Activated T-helper 1 cell treated with Interleukin-2 at 50 U/mL for 16 hours (primary cell): ENCODE measurements around the gene AGBL1.

Source experiments
- DNase-seq: peaks from one replicate; pipeline ENCODE4 v3.0.0-alpha.2; 2020; ENCODE audit warnings: low read depth

The AGBL1 gene

DNA sequence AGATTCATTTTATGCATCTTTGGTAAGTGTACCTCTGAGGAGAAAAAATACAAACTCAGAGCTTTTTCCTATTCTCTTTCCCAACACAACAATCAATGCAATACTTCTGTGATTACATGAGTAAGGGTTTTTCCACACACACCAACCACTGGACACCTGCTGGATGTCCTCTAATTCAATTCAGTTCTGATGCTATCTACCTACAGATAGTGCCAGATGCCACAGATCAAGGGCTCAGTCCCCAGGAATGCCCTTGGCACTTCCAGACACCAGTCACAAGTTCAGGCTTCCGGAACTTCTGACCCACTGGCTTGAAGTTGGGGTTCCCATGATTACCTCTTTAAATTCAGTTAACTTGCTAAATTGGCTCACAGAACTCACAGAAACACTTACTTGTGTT, 511.5 kb downstream of the AGBL1 start:
- DNase-seq = no peak

DNA sequence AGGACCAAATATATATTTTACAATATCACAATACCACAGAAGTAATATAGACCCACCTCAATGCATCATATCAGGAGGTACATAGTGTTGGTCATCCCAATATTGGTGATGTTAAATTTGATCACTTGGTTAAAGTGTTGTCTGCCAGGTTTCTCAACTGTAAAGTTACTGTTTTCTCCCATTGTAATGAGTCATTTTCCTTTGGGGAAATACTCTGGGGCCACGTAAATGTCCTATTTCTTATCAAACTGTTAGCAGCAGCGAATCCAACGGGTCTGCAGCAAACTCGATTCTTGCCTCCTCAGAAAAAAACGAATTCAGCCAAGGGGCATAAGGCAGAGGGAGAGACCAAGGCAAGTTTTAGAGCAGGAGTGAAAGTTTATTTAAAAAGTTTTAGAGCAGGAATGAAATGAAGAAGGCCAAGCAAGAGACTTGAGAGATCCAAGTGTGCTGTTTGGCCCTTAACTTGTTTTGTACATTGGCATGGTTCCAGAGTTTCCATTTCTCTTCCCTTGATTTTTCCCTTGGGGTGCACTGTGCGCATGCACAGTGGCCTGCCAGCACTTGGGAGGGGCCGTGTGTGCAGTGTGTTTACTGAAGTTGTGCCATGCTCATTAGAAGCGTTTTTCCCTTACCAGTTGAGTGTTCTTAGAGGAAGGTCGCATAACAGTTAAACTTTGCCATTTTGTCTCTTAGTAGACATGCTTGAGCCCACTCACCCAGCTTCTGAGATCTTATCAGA, 512.5 kb downstream of the AGBL1 start:
- DNase-seq = no peak

DNA sequence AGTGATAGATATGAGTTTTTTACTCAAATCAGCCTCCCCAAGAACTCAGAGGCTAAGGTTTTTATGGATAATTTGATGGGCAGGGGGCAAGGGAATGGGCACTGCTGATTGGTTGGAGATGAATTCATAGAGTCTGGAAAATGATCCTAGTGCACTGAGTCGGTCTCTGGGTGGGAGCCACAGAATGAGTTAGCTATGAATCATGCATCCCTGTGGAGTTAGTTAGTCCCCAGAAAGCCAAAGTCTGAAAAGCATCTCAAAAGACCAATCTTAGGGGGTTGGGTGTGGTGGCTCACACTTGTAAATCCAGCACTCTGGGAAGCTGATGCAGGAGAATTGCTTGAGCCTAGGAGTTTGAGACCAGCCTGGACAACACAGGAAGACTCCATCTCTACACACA, 516.1 kb downstream of the AGBL1 start:
- DNase-seq = no peak

DNA sequence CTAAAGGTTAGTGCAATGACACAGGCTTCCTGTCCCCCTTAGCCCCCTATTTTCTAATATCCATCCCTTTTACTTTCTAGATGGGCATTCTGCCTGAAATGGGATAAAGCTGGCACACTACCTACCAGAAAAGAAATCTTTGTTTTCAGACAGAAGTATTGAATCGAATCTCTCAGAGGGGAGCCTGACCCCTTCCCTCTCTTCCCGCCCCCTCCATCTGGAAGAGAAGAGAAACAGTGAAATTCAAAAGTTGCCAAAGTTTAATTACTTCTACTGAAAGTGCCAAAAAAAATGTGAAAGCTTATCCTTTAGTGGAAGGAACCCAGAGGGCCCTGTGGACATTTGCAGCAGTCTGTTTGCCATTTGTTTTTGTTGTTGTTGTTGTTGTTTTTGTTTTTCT, 523.8 kb downstream of the AGBL1 start:
- no peak for DNase-seq

DNA sequence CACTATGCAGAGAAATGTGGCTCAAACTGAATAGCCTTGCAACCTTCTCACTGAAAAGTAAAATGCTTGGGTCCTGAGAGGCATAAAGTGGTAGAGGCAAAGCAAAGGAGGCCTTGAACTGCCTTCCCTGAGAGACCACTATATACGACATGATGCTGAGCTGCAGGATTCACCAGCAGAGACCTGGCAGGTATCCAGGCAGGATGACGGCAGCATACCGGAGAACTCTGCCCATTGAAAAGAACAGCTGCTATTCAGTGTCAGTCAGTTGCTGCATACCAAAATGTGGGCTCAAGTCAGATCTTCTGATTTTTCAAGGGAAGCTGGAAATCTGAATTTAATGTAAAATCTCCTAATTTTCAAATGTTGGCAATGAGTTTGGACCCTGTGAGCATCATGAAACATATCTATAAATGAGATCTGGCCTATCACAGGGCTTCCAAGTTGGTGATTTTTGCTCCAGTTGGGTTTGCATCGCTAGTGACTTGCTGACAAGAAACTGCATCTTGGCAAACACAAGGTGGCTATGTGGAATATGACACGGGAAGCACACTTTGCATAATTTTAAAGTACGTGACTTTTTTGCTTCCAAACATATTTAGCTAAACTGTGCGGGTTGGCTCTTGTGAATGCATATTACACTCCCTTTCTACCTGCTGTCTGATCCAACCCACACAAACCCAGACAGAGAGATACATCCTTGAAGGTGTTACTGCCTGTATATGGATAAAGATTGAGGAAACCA, 529.0 kb downstream of the AGBL1 start:
- DNase-seq = no peak

DNA sequence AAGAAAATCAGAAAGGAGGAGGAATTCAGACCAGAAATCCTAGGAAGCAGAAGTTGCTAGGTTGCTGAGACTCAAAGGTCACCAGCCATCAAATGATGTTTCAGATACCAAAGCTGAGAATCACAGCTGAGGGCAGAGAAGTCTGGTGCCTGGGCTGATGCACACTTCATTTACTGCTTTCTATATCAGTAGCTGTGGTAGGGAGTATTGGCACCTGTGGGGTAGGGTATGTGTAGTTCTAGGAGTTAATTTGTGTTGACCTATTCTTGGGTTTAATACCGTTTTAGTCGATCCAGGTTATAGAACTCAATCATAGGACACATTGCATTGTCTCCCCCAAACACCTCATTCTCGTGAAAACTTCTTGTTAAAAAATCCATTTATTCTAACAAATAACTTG, 529.6 kb downstream of the AGBL1 start:
- no peak for DNase-seq

DNA sequence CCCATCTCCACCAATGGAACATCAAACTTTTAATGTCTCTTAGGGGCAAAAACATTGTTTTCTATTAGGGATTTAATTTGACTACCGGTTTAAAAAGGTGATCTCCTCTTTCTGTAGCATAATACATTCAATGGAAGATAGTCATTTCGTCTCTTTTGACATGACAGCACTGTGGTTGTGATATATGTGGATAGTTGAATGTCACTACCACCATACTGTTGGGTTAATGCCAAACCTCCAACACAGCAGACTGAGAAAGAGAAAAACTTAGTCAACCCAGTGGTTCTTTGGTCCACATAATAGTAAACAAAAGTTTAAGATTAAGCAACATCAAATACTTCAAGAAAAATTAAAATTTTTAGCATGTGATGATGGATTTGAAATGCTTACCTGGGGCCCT, 530.4 kb downstream of the AGBL1 start:
- no peak for DNase-seq

DNA sequence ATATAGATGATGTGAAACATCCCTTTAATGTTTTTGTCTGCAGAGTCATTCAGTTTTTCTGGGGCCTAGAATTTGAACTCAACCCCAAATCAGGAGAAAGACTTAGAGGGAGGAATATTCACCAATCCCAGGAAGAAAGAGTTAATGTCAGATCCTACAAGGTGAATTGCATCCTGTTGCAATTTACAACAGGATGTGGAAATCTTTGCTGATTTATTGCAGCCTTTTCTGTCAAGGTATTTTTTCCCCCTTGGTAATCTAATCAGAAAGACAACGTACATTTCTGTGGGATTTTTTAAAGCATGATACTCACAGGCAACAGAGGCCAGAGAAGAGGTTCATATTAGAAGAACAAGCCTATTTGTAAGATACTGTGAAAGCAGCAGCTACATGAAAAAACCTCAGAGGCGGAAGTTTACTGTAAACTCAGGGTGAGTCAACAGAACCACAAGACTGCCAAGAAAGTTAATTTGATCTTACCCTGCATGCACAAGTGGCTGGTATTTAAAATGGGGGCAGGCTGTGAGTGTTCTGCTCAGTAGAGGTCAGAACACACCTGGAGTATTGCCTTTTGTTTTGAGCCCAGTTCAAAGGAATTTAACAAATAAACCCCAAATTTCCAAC, 531.9 kb downstream of the AGBL1 start:
- peak; percentile 5 for DNase-seq

DNA sequence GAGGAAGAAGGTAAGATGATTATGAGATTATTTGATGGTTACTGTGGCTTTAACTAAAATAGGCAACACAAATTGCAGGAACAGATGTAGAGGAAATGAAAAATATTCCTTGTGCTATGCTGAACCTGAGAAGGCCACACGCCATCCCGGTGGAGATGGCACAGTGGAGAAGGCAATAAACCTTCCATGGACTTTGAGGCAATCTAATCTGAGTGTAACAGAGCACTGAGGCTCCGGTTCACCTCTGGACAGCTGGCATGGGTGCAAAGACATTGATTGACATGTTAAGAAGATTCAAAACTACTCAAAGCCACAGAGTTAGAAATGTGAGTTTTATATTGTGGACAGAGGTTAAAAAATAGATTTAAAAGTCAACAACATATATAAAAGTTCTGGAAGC, 535.7 kb downstream of the AGBL1 start:
- DNase-seq = no peak

DNA sequence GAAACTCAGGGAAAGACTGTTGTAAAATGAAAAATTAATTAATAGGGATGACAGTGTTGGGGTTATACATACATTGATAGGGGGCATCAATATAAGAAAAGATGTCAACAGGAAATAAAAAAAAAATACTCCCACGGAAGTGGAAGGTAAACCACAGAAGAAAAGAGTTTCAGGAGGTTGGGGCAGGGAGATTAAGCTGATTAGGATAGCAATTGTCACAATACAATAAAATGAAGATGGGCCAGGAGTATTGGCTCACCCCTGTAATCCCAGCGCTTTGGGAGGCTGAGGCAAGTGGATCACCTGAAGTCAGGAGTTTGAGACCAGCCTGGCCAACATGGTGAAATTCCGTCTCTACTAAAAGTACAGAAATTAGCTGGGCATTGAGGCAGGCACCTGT, 536.1 kb downstream of the AGBL1 start:
- DNase-seq = no peak

DNA sequence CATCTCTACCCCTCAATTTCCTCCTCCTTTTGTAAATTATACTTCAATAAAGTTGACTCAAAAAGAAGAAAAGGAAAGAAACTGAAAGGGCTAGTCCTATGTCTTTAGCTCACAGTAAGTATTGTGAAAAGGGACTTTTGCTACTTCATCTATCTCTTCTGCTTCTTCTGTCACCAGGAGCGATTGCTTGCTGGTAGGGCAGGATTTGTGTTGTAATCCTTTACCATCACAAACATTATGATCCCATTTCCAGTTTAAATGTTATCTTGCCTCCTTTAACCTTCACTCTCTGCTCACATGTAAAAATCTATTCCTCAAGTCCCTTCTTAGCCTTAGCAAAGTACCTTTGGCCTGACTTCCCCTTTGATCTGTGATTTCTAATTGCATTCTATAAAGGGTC, 537.1 kb downstream of the AGBL1 start:
- DNase-seq = no peak

DNA sequence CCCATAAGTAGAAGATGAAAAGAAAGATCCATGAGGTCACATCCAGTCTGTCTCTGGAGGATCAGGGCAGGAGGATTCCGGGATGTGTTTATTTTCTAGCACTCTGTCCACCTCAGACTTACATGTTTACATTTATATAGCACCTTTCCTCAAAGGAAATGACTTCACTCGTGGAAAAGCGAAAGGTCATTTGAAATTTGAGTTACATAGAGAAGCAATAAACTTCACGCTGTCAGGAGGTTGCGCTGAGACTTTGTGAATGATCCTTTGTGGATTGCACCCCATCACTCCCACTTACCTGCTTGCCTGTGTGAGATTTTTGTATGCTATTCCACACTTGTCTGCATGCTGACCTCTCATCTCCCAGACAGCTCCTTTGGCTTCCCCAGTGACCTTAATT, 540.5 kb downstream of the AGBL1 start:
- no peak for DNase-seq

DNA sequence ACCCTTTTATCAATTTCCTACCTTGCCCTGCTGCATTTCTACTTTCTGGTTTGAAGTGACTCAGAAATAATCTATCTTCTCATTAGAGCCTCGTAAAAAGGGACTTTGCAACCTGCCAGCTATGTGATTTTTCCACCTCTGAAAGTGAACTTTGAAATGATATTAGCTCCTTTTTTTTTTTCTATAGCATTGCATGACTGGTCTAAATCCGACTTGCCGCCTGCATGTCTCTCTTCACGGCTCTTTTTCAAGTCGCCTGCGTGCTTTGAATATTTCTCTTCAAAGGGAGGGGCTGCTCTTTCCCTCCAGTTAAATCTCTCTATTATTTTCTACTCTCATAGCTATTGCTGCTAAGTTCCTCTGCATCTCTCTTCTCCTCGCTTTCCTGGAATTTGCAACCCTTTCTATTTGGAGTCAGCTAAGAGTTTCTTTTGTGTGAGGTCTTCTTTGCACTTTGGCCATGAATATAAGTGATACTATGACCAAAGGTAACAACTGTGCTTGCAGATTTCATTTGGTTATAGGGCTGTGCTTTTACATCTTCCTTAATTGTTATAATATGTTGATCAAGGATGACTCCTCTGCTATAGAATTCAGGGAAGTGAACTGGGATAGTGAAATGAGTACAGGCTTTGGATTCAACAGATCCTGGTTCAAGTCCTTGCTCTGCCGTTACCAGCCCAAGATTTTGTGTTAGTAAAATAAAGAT, 541.1 kb downstream of the AGBL1 start:
- DNase-seq = no peak

DNA sequence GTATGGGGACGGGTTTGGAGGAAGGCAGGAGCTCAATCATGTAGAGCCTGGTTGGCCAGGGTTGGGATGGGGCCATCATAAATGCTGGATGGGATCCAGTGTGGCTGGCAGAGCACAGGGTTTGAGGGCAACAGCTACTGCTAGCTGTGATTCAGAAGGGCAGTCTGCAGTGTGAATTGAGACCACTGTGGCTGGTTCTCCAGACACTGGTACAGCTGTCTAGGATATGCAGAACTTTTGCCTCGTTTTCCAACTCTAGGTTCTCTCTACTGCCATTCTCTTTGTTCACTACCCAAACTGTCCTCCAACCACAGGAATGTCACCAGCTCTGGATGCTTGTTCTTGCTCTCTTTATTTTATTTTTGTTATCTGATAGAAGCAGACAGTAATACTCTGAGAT, 543.6 kb downstream of the AGBL1 start:
- DNase-seq = no peak

DNA sequence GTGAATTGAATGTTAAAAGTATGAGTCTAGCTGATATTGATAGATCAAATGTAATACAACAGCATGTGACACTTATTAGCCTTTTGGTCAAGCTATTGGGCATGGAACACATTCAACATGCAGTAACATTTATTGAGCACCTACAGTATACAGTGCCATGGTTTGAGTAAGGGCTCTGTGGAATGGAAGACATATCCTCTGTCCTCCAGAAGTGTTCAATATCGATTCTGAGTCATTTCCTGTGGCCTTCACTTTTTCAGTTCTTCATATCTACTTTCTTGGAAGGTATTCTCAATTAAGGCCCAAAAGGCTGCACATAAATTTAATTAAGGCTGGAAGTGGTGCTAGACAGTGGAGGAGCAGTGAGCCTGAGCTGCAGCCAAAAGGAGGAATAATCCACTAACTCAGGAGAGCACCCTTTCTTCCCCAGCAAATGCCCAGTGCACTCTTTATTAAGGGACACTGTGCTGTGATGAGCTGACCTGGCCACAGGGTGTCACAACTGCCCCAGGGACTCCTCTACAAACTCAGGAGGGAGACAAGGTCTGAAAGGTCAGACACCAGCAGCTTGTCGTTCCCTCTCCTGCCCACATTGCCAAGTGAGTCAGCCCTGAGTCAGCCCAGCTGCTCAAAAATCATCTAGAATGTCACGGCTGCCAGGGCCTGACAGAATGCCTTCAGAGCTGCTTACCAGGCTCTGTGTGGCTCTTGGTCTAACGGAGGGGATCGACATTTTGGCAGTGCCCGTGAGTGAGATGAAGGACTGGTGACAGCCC, 544.8 kb downstream of the AGBL1 start:
- peak; percentile 38 for DNase-seq

DNA sequence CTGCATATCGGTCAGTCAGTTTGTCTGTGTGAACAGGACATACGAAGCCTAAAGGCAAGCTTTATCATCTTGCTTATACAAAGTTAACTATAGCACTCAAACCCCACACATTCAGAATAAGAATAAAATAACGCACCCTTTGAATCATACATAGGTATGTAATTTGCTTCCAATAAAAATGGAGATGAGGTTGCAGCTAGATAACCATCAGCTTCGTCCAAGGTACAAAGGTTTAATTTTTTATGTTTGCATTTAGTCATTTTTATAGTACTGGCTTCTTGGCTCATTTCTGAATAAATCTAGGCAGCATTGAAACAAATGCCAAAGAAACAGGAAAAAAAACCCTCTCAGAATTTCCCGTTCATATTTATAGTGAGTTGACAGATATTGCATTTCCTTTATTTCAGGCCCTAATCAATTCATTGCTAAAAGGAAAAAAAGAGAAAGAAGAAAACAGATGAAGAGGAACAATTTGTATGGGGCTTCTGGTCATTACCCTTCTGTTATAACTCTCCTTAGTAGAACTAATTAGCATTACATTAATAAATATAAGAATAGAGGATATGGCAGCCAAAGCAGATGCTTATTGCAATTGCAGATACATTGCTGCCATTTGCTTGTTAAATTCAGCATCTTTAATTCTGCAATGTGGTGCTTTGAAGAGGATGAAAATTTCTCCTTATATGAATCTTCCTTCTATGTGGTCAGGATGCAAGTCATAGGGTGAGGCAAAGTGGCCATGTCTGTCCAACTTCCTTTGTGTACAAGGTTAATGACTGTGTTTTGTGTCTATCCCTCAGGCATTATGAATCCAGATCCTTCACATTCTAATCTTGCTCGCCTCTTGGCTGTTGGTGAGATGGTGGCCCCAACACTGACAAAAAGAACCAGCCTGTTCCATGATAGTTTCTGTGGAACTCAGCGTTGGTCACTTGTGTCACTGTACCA, 550.0 kb downstream of the AGBL1 start:
- DNase-seq = no peak

DNA sequence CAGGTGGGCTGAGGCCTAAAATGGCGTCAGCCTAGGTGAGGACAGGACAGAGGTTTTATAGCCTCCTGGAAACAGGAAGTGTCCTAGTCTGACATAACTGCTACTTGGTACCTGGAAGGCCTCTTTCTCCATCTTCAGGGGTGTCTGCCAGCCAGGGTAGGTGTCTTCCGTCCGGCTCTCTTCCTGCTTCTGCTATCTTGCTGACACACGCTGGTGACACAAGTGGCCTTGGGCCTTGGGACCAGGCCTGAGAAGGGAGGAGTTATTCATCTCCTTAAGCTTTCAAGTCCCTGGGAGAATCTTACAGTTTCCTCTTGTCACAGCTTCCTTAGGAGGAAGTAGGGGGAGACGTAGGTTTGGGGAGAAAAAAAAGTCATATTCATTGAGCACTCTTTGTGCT, 551.3 kb downstream of the AGBL1 start:
- DNase-seq = no peak

DNA sequence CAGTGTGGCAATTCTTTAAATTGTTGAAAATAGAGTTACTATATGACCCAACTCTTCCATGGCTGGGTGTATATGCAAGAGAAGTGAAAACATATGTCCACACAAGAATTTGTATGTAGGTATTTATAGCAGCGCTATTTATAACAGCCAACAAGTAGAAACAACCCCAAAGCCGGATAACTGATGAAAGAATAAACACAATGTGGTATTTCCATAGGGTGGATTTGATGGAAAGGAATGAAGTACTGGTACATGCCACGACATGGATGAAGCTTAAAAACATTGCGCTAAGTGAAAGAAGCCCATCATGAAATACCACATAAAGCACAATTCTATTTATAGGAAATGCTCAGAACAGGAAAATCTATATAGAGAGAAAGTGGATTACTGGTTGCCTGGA, 554.5 kb downstream of the AGBL1 start:
- DNase-seq = no peak

DNA sequence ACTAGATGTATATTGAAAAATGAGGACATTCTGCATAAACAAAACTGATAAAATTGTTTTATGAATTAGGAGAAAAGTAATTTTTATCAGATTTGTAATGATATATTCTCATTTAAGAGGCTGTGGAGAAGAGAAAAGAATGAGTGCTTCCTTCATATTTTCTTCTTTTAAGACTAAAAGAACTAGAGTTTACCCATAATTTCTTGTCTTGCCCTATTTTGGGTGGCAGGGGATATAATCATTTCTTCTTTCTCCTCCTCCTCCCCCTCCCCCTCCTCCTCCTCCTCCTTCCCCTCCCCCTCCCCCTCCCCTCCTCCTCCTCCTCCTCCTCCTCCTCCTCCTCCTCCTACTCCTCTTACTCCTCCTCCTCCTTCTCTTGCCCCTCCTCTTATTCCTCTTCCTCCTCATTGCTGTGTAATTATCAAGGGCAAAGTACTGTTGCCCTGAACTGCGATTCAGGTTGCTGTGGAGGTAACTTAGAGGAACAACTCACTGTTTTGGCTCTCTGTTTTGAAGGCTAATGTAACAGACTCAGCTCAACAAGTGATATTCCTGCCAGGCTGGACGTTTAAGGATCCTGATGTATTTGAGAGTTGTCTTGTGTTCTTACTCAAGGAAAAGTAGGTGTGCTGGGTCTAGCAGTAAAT, 555.4 kb downstream of the AGBL1 start:
- DNase-seq = no peak

DNA sequence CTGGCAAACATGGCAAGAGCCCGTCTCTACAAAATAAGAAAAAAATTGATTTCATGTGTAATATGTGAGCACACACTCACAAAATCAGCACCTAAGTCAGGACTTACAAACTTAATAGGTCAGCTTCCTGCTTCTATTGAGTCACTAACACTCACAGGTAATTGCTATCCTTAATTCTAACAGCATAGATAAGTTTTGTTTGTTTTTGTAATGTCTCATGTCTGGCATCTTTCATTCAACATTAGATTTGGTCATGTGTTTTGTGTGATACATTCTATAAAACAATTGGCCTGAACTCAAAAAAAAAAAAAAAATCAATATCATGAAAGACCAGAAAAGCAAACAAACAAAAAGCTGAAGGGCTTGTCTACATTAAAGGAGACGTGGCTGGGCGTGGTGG, 564.7 kb downstream of the AGBL1 start:
- DNase-seq = no peak
